ENCODE measurements around the gene EXD3.

EXD3 gene

GRCh38 chr9:137434498-137435380, 11.8 kb upstream of the EXD3 start:
- H3K27ac ChIP-seq: no peak overlapping the region
- H3K4me3 ChIP-seq: no peak overlapping the region

- Histone ChIP-seq H3K4me3 (no peak overlapping the region), H3K27ac (no peak overlapping the region)
Measured at GRCh38 chr9:137433916-137434431, 11.0 kb upstream of the EXD3 start.

GRCh38 chr9:137433349-137433915, 10.5 kb upstream of the EXD3 start:
- Histone ChIP-seq H3K27ac (no peak overlapping the region), H3K4me3 (no peak overlapping the region)

- Histone ChIP-seq H3K27ac (no peak overlapping the region), H3K4me3 (no peak overlapping the region)
Measured at GRCh38 chr9:137432687-137433348, 9.9 kb upstream of the EXD3 start.

- Histone ChIP-seq H3K27ac (no peak overlapping the region), H3K4me3 (no peak overlapping the region)
Measured at GRCh38 chr9:137431416-137431931, 8.5 kb upstream of the EXD3 start.

- no peak overlapping the region for H3K4me3 ChIP-seq
Measured at GRCh38 chr9:137430723-137431415, 7.9 kb upstream of the EXD3 start.

GRCh38 chr9:137429974-137430722, 7.2 kb upstream of the EXD3 start:
- no peak overlapping the region for H3K4me3 ChIP-seq
- H3K27ac ChIP-seq: no peak overlapping the region

More at GRCh38 chr9:137430723-137431415, 7.9 kb upstream of the EXD3 start:
- H3K27ac ChIP-seq: no peak overlapping the region

GRCh38 chr9:137429546-137429890, 6.6 kb upstream of the EXD3 start:
- no peak overlapping the region for H3K4me3 ChIP-seq
- H3K27ac ChIP-seq: no peak overlapping the region

GRCh38 chr9:137428841-137429545, 6.0 kb upstream of the EXD3 start:
- Histone ChIP-seq H3K4me3 (no peak overlapping the region), H3K27ac (no peak overlapping the region)

GRCh38 chr9:137428311-137428630, 5.3 kb upstream of the EXD3 start:
- no peak overlapping the region for H3K4me3 ChIP-seq

GRCh38 chr9:137427454-137428310, 4.7 kb upstream of the EXD3 start:
- no peak overlapping the region for H3K27ac ChIP-seq
- H3K4me3 ChIP-seq: no peak overlapping the region

More at GRCh38 chr9:137428311-137428630, 5.3 kb upstream of the EXD3 start:
- H3K27ac ChIP-seq: no peak overlapping the region

- Histone ChIP-seq H3K27ac (no peak overlapping the region), H3K4me3 (no peak overlapping the region)
Measured at GRCh38 chr9:137426018-137426681, 3.2 kb upstream of the EXD3 start.

GRCh38 chr9:137423514-137424291, 741 bp upstream of the EXD3 start:
- H3K27ac ChIP-seq: peak overlapping the region; percentile 8 to 90 (median 82)
- H3K4me3 ChIP-seq: peak overlapping the region; percentile 57 to 100 (median 94)

GRCh38 chr9:137421838-137422603, 941 bp downstream of the EXD3 start:
- Histone ChIP-seq H3K27ac (peak overlapping the region in 18 of 21 experiments; percentile 6 to 90 (median 83)), H3K4me3 (peak overlapping the region; percentile 57 to 100 (median 94))

GRCh38 chr9:137417161-137418021, 5.6 kb downstream of the EXD3 start:
- peak overlapping the region in 5 of 21 experiments; percentile 4 to 51 (median 33) for H3K27ac ChIP-seq
- peak overlapping the region; percentile 19 to 32 (median 27) for H3K4me3 ChIP-seq

All from skin epidermis (tissue), 12 donors.